ENCODE results near the gene MIS18BP1. TPM values are rescaled to one million over a fixed set of nuclear protein-coding genes. Genes with fewer than 3 reads are reported as not detected.

The MIS18BP1 gene
- total RNA-seq, 1 donor from 2014 or later, result 9.4 TPM

DNA sequence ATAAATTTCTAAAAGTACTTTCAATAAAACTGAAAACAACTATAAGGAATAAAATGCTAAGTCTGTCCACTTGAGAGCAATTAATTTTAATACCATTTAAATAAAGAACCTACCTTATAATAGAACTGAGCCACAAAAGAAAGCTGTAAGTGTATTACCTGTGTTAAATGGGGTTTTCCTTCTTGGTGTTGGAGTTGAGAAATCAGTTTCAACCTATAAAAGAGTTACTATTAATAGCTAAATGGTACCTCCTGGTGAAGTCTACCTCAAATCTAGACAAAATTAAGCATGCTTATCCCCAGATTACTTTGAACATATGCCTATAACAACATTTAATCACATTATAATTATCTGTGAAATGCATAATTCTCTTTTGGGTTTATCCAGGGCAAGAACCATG lies 48.8 kb downstream of the MIS18BP1 start:
- no peak for DNase-seq (ENCODE audit: low read depth)
- TF ChIP-seq, protein P1, sequence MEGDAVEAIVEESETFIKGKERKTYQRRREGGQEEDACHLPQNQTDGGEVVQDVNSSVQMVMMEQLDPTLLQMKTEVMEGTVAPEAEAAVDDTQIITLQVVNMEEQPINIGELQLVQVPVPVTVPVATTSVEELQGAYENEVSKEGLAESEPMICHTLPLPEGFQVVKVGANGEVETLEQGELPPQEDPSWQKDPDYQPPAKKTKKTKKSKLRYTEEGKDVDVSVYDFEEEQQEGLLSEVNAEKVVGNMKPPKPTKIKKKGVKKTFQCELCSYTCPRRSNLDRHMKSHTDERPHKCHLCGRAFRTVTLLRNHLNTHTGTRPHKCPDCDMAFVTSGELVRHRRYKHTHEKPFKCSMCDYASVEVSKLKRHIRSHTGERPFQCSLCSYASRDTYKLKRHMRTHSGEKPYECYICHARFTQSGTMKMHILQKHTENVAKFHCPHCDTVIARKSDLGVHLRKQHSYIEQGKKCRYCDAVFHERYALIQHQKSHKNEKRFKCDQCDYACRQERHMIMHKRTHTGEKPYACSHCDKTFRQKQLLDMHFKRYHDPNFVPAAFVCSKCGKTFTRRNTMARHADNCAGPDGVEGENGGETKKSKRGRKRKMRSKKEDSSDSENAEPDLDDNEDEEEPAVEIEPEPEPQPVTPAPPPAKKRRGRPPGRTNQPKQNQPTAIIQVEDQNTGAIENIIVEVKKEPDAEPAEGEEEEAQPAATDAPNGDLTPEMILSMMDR (IDR thresholded peaks at IDR 0.05; ENCODE audit: insufficient read depth, low read length, poor library complexity, severe bottlenecking), result no peak
- no peaks in the 10 kb centered on the region for H3K27me3 ChIP-seq (ENCODE audit: control insufficient read depth, insufficient read depth, low read length)
- no peak overlapping the region for H3K4me3 ChIP-seq (ENCODE audit: low read depth, low read length)
- no peaks in the 10 kb centered on the region for H3K36me3 ChIP-seq (ENCODE audit: control insufficient read depth, insufficient read depth, low read length)

DNA sequence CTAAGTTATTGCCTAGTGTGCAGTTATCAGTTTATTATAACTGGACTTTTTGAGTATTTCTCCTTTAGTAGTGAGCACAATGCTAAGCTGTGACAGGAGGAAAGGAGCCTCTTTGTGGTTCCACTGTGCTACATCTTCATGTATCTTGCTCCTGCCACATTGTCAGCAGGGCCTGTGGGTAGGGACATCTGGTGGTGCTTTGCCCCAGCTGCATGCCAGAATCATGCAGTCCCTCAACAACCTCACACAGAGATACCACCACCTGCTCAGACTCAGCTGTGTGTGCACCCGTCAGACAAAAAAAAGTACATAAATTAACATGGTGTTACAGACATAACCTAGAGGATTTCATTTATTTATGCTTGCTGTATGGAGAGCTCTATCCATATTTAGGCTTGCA lies 51.1 kb downstream of the MIS18BP1 start:
- Histone ChIP-seq H3K36me3 (ENCODE audit: control insufficient read depth, insufficient read depth, low read length) (no peaks in the 10 kb centered on the region), H3K27me3 (ENCODE audit: control insufficient read depth, insufficient read depth, low read length) (no peaks in the 10 kb centered on the region), H3K4me3 (ENCODE audit: low read depth, low read length) (no peak overlapping the region)
- no peak for DNase-seq (ENCODE audit: low read depth)
- TF ChIP-seq, protein P1 (IDR thresholded peaks at IDR 0.05; ENCODE audit: insufficient read depth, low read length, poor library complexity, severe bottlenecking), result peak; percentile 12

DNA sequence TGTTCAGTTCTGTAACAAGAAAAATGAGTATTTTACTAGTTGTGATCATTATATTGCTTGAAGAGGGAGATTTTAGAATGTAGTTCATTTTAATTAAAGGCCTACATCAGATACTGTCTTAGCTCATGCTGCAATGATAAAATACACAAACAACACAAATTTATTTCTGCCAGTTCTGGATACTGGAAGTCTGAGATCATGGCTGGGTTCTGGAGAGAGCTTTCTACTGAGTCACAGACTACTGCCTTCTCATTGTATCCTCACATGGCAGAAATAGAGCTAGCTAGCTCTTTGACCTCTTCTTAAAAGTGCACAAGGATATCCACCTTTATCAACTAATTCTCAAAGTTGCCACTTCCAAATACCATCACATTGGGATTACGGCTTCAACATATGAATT lies 53.8 kb downstream of the MIS18BP1 start:
- TF ChIP-seq, protein P1 (IDR thresholded peaks at IDR 0.05; ENCODE audit: insufficient read depth, low read length, poor library complexity, severe bottlenecking), result no peak
- Histone ChIP-seq H3K36me3 (ENCODE audit: control insufficient read depth, insufficient read depth, low read length) (no peaks in the 10 kb centered on the region), H3K4me3 (ENCODE audit: low read depth, low read length) (no peak overlapping the region), H3K27me3 (ENCODE audit: control insufficient read depth, insufficient read depth, low read length) (no peaks in the 10 kb centered on the region)
- DNase-seq (ENCODE audit: low read depth), result no peak

DNA sequence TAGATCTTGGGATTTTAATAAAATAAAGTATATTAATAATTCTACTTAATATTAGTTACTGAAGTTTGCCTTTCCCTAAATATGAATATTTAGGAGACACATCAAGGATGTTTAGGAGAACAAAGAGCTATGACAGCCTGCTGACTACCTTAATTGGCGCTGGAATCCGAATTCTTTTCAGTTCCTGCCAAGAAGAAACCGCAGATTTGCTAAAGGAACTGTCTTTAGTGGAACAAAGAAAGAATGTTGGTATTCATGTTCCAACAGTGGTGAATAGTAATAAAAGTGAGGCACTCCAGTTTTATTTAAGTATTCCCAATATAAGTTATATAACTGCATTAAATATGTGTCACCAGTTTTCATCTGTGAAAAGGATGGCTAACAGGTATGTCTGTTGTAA lies 54.5 kb downstream of the MIS18BP1 start:
- TF ChIP-seq, protein P1 (IDR thresholded peaks at IDR 0.05; ENCODE audit: insufficient read depth, low read length, poor library complexity, severe bottlenecking), result no peak
- no peak for DNase-seq (ENCODE audit: low read depth)
- Histone ChIP-seq H3K4me3 (ENCODE audit: low read depth, low read length) (no peak overlapping the region), H3K36me3 (ENCODE audit: control insufficient read depth, insufficient read depth, low read length) (no peaks in the 10 kb centered on the region), H3K27me3 (ENCODE audit: control insufficient read depth, insufficient read depth, low read length) (no peaks in the 10 kb centered on the region)

DNA sequence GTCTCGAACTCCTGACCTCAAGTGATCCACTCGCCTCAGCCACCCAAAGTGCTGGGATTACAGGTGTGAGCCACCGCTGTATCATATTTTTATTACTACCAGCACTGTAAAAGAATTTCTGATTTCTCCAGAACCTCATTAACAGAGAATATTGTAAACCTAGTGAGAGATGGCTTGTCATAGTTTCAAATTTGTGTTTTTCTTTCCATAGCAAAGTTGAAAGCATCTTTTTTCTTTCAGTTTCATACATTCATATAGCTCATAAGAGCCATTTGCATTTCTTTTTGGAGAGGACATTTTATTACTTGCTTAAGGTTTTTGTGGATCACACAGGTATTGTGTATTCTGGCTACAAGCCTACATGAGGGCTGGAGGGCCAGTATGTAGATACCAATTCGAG lies 58.0 kb downstream of the MIS18BP1 start:
- DNase-seq (ENCODE audit: low read depth), result no peak
- H3K27me3 ChIP-seq (ENCODE audit: control insufficient read depth, insufficient read depth, low read length), result no peaks in the 10 kb centered on the region
- TF ChIP-seq, protein P1 (IDR thresholded peaks at IDR 0.05; ENCODE audit: insufficient read depth, low read length, poor library complexity, severe bottlenecking), result no peak
- H3K4me3 ChIP-seq (ENCODE audit: low read depth, low read length), result no peak overlapping the region
- H3K36me3 ChIP-seq (ENCODE audit: control insufficient read depth, insufficient read depth, low read length), result no peaks in the 10 kb centered on the region

DNA sequence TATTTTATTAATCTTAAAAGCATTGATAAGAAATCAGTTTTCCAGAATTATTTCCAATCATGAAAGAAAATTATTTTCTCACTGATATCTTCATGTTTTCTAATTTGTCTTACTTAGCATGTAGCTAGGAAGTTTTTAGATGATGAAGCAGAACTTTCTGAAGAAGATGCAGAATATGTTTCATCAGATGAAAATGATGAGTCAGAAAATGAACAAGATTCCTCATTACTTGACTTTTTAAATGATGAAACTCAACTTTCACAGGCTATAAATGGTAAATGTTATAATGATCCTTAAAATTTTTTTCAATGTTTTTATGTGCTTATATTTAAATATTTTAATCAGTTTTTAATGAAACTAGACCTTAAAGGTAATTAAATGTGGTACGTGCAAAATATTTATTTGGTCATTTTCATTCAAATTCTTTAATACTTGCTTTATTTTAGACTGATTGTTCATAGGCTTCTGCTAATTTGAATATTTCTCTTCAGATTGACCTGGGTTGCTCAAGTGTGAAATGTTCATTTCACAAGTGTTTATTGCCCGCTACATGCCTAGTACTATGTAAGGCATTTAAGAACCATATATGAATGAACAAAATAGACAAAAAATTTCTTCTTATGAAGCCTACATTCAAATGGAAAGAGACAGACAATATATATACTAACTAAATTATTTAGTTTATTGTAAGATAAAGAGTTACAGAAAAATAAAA lies 67.7 kb downstream of the MIS18BP1 start:
- TF ChIP-seq, protein P1 (IDR thresholded peaks at IDR 0.05; ENCODE audit: insufficient read depth, low read length, poor library complexity, severe bottlenecking), result no peak
- Histone ChIP-seq H3K4me3 (ENCODE audit: low read depth, low read length) (no peak overlapping the region), H3K36me3 (ENCODE audit: control insufficient read depth, insufficient read depth, low read length) (no peaks in the 10 kb centered on the region), H3K27me3 (ENCODE audit: control insufficient read depth, insufficient read depth, low read length) (no peaks in the 10 kb centered on the region)
- no peak for DNase-seq (ENCODE audit: low read depth)
